ENCODE data around the gene ENG. TPM values are rescaled to one million over a fixed set of nuclear protein-coding genes. Genes with fewer than 3 reads are reported as not detected.
A peak's percentile ranks its signal among the peaks of the same experiment; 100 is the strongest.

ENG gene
- total RNA-seq, 1 experiment from 2014 or later = 16.4 TPM

DNA sequence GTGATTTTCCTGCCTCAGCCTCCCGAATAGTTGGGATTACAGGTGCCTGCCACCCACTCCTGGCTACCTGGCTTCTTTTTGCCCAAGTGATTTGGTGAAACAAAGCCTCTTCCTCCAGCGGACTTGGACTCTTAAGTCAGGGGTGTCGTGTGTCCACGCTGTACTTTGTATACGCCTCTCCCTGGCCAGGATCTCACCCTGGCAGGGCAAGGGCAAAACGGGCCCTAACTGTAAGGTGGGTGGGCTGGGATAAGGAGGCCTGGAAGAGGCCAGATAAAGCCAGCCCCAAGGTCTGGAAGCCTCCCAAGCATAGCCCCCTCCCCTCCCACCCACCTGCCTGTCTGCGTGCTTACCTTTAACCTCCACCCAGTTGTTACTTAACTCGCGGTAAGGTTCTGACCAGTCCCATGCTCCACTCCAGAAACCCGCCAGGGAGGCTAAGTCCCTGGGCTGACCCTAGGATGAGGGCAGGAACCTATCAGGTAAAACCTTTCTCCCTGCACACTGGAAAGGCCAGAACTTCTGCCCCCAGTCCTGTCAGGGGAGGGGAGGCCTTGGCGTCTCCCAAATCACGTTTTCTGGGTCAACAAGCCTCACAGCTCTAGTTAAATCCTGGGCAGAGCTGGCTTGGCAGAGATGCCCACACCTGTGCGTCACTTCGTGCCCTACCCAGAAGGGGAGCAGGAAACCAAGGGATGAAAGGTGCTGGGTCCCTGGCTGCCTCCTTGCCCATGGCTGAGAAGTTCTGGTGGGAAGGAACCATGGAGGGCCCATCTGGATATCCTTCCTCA, 60.3 kb downstream of the ENG start:
- Histone ChIP-seq H3K27ac (no peak overlapping the region), H3K27me3 (no peaks in the 10 kb centered on the region)

DNA sequence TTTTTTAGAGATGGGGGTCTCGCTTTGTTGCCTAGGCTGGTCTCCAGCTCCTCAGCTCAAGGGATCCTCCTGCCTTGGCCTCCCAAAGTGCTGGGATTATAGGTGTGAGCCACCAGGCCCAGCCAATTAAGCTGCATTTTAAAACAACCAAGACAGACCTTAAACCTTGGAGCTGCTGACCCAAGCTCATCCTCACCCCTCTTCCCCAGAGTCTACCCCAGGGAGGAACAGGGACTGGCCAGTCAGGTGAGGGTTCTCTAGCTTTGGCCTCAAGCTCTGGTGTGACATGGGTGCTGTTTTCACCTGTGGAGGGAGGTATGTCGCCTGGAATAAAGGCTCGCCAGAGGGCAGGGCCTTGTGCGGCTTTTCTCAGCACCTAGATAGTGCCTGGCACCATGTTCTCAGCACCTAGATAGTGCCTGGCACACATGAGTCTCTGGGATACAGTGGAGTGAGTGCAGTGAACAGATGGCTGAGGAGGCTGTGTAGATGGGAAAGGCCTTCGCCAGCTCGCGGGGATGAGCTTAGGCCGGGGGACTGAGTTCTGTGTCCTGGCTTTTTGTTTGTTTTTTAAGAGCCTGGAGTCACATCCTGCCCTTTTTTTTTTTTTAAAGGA, 61.3 kb downstream of the ENG start:
- DNase-seq = no peak
- Histone ChIP-seq H3K9me3 (replicated peaks) (no peaks in the 10 kb centered on the region), H3K36me3 (peaks cover 51% of the 10 kb centered on the region), H3K27ac (no peak overlapping the region), H3K4me1 (peaks cover 10% of the 10 kb centered on the region), H3K4me3 (no peak overlapping the region), H3K27me3 (no peaks in the 10 kb centered on the region)

More for the DNA sequence above, 60.3 kb downstream of the ENG start:
- no peaks in the 10 kb centered on the region for H3K9me3 ChIP-seq (replicated peaks)
- no peak for DNase-seq
- H3K36me3 ChIP-seq = peaks cover 41% of the 10 kb centered on the region
- no peak overlapping the region for H3K4me3 ChIP-seq
- H3K4me1 ChIP-seq = peaks cover 10% of the 10 kb centered on the region

DNA sequence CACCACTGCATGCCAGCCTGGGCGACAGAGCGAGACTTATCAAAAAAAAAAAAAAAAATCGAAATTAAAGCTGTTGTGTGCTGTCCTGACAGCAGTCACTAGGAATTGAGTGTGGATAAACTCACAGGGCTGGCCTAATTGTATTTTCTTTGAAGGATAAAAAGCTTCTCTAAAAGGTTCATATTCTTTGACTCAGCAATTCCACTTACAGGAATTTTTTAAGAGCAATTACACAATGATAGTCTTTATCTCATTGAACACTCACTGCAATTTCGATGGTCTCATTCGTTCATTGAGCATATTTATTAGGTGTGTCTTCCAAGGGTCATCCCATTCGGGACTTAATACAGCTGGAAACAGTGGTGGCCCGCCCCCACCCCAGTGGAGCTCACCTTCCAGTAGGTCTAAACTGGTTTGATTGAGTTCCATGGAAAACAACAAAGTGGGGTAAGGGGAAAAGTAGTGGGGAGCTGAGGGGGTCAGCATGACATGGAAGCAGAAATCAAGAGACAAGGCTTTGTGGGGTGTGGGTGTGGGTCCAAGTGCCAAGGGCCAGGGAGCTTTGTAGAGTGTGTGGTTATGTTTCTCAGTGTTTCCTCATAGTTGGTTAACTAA, 61.9 kb downstream of the ENG start:
- Histone ChIP-seq H3K9me3 (replicated peaks) (no peaks in the 10 kb centered on the region), H3K27me3 (no peaks in the 10 kb centered on the region), H3K4me1 (peaks cover 10% of the 10 kb centered on the region), H3K36me3 (peaks cover 57% of the 10 kb centered on the region), H3K4me3 (no peak overlapping the region), H3K27ac (no peak overlapping the region)
- DNase-seq = no peak

DNA sequence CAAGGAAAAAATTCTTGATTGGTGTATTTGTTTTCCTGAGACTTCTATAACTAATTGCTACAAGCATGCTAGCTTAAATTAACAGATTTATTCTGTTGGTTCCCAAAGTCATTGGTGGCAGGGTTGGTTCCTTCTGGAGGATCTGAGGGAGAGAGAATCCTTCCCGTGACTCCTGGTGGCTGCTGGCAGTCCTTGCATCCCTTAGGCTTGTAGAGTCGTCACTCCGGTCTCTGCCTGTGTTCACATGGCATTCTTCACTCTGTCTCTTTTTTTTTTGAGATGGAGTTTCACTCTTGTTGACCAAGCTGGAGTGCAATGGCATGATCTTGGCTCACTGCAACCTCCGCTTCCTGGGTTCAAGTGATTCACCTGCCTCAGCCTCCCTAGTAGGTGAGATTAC, 63.4 kb downstream of the ENG start:
- no peak overlapping the region for H3K4me3 ChIP-seq
- H3K4me1 ChIP-seq = peaks cover 4% of the 10 kb centered on the region; the same call in 1 of the 2 replicates
- no peaks in the 10 kb centered on the region for H3K9me3 ChIP-seq (replicated peaks)
- peaks cover 64% of the 10 kb centered on the region for H3K36me3 ChIP-seq
- no peak for DNase-seq
- H3K27me3 ChIP-seq = no peaks in the 10 kb centered on the region
- H3K27ac ChIP-seq = no peak overlapping the region

DNA sequence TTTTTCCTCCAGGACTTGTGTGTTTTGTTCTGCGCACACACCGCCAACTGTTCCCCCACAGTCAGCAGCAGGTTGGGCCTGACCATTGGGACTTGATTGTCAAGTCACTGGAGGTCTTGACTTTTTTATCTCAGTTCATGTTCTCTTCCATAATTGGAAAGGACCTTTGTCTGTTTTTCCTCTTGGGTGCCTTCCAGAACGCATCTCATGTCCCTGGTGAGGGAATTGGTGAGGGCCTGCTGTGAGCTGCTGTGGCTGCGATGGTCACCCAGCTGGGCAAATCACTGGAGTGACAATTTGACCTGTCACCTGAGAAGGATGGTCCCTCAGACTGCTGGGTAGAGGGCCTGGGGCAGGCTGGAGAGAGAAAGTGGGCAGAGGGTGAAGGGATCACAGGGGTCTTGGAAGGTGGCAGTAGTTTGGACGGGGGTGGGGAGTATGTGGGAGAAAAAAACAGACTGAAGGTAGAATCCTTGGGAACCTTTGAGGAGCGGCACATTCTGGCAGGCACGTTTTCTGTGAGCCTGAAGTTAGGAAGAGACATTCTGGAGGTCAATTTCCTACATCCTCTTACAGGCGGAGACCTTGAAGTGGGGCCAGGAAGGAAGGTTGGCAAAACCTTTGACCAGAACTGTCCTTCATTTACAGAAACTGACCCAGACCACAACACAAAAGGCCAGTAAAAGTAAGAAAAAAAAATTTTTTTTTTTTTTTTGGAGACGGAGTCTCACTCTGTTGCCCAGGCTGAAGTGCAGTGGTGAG, 64.2 kb downstream of the ENG start:
- Histone ChIP-seq H3K36me3 (peaks cover 64% of the 10 kb centered on the region), H3K4me1 (no peaks in the 10 kb centered on the region; the same call in 1 of the 2 replicates)

DNA sequence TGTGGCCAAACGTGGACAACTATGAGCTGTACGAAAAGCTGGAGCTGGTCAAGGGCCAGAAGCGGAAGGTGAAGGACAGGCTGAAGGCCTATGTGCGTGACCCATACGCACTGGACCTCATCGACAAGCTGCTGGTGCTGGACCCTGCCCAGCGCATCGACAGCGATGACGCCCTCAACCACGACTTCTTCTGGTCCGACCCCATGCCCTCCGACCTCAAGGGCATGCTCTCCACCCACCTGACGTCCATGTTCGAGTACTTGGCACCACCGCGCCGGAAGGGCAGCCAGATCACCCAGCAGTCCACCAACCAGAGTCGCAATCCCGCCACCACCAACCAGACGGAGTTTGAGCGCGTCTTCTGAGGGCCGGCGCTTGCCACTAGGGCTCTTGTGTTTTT, 65.3 kb downstream of the ENG start:
- peaks cover 64% of the 10 kb centered on the region for H3K36me3 ChIP-seq
- no peaks in the 10 kb centered on the region for H3K27me3 ChIP-seq
- no peak overlapping the region for H3K27ac ChIP-seq
- H3K4me3 ChIP-seq = no peak overlapping the region
- H3K4me1 ChIP-seq = no peaks in the 10 kb centered on the region; the same call in 1 of the 2 replicates
- no peaks in the 10 kb centered on the region for H3K9me3 ChIP-seq (replicated peaks)
- DNase-seq = no peak

More for the DNA sequence above, 64.2 kb downstream of the ENG start:
- no peaks in the 10 kb centered on the region for H3K9me3 ChIP-seq (replicated peaks)
- DNase-seq = no peak
- no peak overlapping the region for H3K4me3 ChIP-seq
- no peak overlapping the region for H3K27ac ChIP-seq
- H3K27me3 ChIP-seq = no peaks in the 10 kb centered on the region

DNA sequence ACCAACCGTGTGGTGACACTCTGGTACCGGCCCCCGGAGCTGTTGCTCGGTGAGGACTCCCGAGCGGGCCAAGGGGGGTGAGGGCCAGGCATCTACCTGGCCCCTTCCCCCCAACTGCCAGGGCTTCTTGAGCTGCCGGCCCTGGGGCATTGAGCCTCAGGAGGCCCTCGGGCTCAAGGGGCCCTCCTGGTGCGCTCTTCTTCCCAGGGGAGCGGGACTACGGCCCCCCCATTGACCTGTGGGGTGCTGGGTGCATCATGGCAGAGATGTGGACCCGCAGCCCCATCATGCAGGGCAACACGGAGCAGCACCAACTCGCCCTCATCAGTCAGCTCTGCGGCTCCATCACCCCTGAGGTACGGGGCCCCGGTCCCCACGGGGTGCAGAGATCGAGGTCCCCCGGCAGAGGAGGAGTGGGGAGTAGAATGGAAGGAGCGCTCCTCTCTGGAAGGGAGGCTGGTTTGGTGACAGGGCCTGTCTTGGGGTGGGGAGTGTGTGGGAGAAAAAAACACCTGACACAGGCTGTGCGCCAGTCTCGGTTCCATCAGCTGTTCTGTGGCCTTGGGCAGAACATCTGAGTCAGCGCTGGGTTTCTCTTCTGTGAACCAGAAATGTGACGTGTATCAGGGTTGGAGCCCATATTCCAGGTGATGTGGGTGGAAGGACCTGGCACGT, 66.0 kb downstream of the ENG start:
- Histone ChIP-seq H3K27ac (no peak overlapping the region), H3K4me1 (peaks cover 3% of the 10 kb centered on the region), H3K4me3 (no peak overlapping the region), H3K36me3 (peaks cover 64% of the 10 kb centered on the region), H3K27me3 (no peaks in the 10 kb centered on the region), H3K9me3 (replicated peaks) (no peaks in the 10 kb centered on the region)
- no peak for DNase-seq

DNA sequence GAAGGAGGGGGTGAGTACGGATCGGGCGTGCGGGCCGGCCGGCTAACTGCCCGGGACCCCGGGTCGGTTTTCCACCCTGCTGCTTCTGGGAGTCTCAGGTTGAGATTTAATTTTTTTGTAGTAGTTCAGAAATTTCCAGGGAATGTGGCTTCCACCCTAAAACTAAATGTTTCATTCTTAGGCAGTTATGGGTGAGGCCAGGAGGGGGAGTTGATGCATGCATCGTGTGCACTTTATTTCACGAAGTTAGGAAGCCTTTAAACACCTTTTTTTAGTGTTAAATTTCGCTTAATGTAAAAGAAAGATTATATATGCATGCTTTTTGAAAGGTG, 67.7 kb downstream of the ENG start:
- Histone ChIP-seq H3K9me3 (replicated peaks) (no peaks in the 10 kb centered on the region), H3K27ac (peak overlapping the region; percentile 65; the same call in 1 of the 2 replicates), H3K4me3 (peak overlapping the region; percentile 97), H3K4me1 (peaks cover 13% of the 10 kb centered on the region), H3K27me3 (no peaks in the 10 kb centered on the region), H3K36me3 (peaks cover 48% of the 10 kb centered on the region)
- no peak for DNase-seq

DNA sequence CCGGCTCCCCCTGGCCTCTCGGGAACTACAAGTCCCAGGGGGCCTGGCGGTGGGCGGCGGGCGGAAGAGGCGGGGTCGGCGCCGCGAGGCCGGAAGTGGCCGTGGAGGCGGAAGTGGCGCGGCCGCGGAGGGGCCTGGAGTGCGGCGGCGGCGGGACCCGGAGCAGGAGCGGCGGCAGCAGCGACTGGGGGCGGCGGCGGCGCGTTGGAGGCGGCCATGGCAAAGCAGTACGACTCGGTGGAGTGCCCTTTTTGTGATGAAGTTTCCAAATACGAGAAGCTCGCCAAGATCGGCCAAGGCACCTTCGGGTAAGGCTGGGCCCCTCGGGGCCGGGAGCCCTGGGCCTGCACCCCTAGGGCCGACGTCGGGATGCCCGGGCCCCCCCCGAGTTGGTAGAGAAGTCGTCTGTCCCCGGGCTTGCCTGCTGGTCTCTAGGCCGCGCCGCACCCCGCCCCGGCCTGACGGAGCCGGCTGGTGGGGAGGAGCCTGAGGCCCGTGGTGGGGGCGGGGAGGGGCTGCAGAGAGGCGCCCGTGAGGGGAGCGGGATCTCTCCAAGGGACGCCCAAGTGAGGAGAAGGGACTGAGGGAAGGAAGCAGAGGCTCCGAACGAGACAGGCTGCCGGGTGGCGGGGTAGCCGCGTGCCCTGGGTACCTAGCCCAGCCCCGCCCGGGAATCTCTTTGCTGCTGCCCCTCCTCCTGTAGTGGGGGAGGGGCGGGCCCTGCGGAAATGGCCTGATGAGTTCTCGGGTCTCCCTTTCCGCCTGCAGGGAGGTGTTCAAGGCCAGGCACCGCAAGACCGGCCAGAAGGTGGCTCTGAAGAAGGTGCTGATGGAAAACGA, 68.3 kb downstream of the ENG start, which contains the start of gene CDK9:
Gene CDK9 (plus strand): TSS at position 102 of the 840 bp plus-strand sequence. CDS start 115 bp downstream, at position 217.
- Histone ChIP-seq H3K9me3 (replicated peaks) (no peaks in the 10 kb centered on the region), H3K4me3 (peak within 1 kb of the TSS; percentile 97), H3K27me3 (no peaks in the 10 kb centered on the region), H3K36me3 (peaks cover 43% of the 10 kb centered on the region), H3K4me1 (peaks cover 13% of the 10 kb centered on the region), H3K27ac (peak within 1 kb of the TSS; percentile 65)
- peak; percentile 94 to 95 for DNase-seq

DNA sequence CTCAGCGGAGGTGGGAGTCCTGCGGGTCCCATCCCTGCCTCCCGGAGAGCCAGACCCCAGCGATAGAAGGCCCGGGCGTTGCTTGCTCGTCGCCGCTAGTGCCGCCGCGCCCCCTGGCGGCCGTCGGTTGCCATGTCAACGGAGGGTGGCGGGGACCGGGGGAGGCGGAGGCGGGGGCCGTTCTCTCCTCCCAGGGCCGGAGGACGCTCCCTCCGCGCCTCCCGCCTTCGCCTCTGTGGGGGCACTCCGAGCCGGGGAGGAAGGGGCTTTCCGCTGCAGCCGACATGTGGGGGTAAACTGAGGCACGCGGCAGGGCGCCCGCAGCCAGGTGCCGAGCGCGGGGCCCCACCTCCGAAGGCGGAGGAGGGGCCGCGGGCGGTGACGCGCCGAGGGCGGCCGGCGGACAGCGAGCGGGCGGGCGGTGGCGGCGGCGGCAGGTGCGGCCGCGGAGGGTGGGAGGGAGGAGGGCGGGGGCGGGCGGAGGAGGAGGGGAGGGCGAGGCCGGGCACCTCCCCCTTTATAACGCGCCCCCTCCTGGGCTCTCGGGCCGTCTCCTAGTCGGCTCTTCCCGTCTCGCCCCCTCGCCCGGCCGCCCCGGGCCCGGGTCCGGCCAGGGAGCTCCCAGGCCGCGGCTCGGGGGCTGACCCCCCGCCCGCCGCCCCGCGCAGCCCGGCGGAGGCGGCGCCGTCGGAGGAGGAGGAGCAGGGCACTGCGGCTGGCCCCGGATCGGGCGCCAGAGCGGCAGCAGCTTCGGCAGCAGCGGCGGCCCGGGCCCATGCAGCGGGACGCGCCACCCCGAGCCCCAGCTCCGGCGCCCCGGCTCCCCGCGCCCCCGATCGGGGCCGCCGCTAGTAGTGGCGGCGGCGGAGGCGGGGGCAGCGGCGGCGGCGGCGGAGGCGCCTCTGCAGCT, 69.2 kb downstream of the ENG start:
- Histone ChIP-seq H3K36me3 (peaks cover 34% of the 10 kb centered on the region), H3K4me3 (peak overlapping the region; percentile 97), H3K27ac (no peak overlapping the region), H3K9me3 (replicated peaks) (no peaks in the 10 kb centered on the region), H3K27me3 (no peaks in the 10 kb centered on the region), H3K4me1 (peaks cover 17% of the 10 kb centered on the region)
- DNase-seq = peak; percentile 88 to 90

DNA sequence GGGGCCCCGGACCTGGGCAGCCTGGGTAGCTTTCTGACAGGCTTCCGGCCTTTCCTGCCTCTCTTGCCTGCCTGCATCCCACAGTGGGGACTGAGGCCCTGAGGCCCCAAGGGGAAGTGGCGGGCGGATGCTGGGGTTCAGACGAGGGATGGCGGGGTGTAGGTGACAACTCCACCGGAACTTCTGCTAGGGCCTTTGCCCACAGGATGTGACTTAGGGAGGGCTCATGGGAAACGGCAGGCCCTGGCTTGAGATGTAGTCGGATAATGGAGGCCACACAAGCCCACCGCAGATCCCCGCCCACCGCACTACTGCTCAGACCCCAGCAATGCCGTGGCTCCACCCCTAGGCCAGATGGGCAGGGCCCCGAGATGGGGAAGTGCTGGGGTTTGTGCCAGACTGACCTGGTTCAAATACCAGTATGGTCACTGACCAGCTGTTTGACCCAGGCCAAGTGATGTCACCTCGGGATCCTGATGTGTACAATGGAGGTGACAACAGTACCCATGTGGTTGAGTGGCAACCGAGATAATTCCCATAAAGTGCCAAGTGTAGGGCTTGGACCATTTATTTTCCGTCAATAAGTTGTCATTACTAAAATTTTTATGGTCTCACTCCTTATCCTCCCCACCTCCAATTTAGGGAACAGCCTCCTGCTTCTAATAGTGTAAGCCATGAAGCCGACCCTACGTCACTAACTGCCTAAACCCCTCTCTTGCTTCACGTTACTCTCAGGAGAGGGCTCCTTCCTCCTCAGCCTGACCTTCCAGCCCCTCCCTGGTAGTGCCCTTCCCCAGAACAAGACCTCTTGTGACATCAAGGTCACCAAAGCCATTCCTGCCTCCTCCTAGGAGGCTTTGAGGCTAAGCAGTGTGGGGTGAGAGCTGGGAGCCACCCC, 71.1 kb downstream of the ENG start:
- Histone ChIP-seq H3K4me3 (no peak overlapping the region), H3K27me3 (no peaks in the 10 kb centered on the region), H3K4me1 (peaks cover 34% of the 10 kb centered on the region), H3K27ac (no peak overlapping the region), H3K9me3 (replicated peaks) (no peaks in the 10 kb centered on the region), H3K36me3 (peaks cover 15% of the 10 kb centered on the region)
- DNase-seq = peak; percentile 53

DNA sequence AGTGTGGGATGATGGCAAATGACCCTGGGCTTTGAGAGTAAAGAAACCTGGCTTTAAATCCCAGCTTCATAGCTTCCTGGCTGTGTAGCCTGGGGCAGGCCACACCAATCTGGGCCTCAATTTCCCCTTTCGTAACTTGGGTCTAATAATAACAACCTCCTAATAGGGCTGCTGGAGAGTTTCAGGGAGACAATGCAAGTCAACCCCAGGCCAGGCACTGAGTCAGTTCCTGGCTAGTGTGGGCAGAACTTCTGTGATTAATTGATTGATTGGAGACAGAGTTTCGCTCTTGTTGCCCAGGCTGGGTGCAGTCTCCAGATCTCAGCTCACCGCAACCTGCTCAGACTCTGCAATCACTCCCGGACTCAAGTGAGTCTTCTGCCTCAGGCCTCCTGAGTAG, 72.7 kb downstream of the ENG start:
- H3K36me3 ChIP-seq = no peaks in the 10 kb centered on the region
- H3K27me3 ChIP-seq = no peaks in the 10 kb centered on the region
- H3K4me1 ChIP-seq = peaks cover 39% of the 10 kb centered on the region
- no peaks in the 10 kb centered on the region for H3K9me3 ChIP-seq (replicated peaks)
- no peak for DNase-seq
- H3K4me3 ChIP-seq = no peak overlapping the region
- H3K27ac ChIP-seq = no peak overlapping the region

All from SJCRH30 (cell line).